ENCODE results near the gene SNAPC2.

GRCh38 chr19:7879836-7880235, 40.3 kb upstream of the SNAPC2 start:
- no peak for TF ChIP-seq POLR2A (IDR thresholded peaks at IDR 0.05)
- TF ChIP-seq CTCF (IDR thresholded peaks at IDR 0.05) = no peak

Data from adrenal gland (tissue), 5 donors.